Activated B cell treated with CpG ODN at 0.5 μM for 24 hours (primary cell): Measurements from ENCODE around the gene KCNJ6. TPM values are rescaled to one million over a fixed set of nuclear protein-coding genes. Genes with fewer than 3 reads are reported as not detected.
A peak's percentile ranks its signal among the peaks of the same experiment; 100 is the strongest.

Experiments
- ATAC-seq: fragments of 200-7000 bp; cut with Tn5 transposase; one replicate; pipeline ENCODE4 v1.10.0; 2021; ENCODE audit warnings: low read depth, mild to moderate bottlenecking, moderate library complexity
- CTCF ChIA-PET: fragments of 350-600 bp; sonication (Branson Sonifier 250); formaldehyde crosslinking; loops from one replicate; lab custom pipeline; 2021; ENCODE audit warnings: antibody characterized with exemption; lab: Charles Lee
- POLR2A ChIA-PET: fragments of 350-600 bp; sonication (Branson Sonifier 250); formaldehyde crosslinking; loops from one replicate; lab custom pipeline; 2021; ENCODE audit warnings: antibody characterized with exemption; lab: Charles Lee
- DNase-seq: peaks from one replicate; pipeline ENCODE4 v3.0.0; 2022
- H3K27ac Mint-ChIP-seq: one replicate; pipeline ENCODE4 v1.8.0; 2020; ENCODE audit warnings: mixed read lengths
- H3K27me3 Mint-ChIP-seq: one replicate; pipeline ENCODE4 v1.8.0; 2021; ENCODE audit warnings: mixed read lengths
- H3K36me3 Mint-ChIP-seq: one replicate; pipeline ENCODE4 v1.8.0; 2021; ENCODE audit warnings: low read depth, mixed read lengths
- H3K4me1 Mint-ChIP-seq: one replicate; pipeline ENCODE4 v1.8.0; 2021; ENCODE audit warnings: mixed read lengths
- H3K4me3 Mint-ChIP-seq: one replicate; pipeline ENCODE4 v1.8.0; 2020; ENCODE audit warnings: mild to moderate bottlenecking, mixed read lengths
- H3K9me3 Mint-ChIP-seq: one replicate; pipeline ENCODE4 v1.8.0; 2020; ENCODE audit warnings: mixed read lengths
- intact Hi-C: fragments of 100-400 bp; cut with micrococcal nuclease; formaldehyde crosslinking; loops from one replicate; pipeline ENCODE4 v1.15.1; 2024
- total RNA-seq: library from RNA; stranded (reverse); gene quantifications from 2 replicates; pipeline ENCODE4 v1.2.3, GENCODE V29; 2022
- TF ChIP-seq, protein P1 (sequence below): fragments of 200-600 bp; IDR thresholded peaks from one replicate; pipeline ENCODE4 v1.8.0; 2022; ENCODE audit warnings: antibody characterized with exemption, mild to moderate bottlenecking

Gene KCNJ6
- total RNA-seq, 1 donor from 2014 or later = not detected

DNA sequence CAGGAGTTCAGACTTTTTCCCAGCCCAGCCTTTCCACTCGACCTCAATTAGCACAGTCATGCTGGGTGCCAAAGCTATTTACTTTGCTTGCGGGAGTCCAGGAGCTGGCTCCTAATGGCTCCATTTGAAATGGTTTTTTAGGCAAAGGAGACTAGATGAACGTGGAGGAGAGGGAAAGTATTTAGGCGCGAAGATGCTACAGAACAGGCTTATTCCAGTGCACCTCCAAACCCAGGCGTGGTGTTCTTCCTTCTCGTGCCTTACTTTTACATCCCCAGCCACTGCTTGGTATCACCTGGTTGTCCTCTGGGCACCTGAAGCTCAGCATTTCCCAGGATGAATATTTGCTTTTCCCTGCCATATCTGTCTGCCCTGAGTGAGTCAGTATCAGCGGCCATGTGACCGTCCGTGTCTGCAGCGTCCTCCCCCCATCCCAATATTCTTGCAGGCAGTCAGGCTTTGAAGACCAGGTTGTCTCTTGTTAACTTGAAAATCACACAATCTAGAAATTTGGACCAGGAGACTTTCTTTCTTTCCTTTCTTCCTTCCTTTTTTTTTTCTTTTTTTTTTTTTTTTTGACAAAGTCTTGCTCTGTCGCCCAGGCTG is 351.2 kb downstream of the KCNJ6 start:
- no peak overlapping the region for H3K27ac Mint-ChIP-seq
- peaks cover 3% of the 10 kb centered on the region for H3K36me3 Mint-ChIP-seq
- peaks cover 21% of the 10 kb centered on the region for H3K4me1 Mint-ChIP-seq
- peaks cover 3% of the 10 kb centered on the region for H3K27me3 Mint-ChIP-seq
- H3K9me3 Mint-ChIP-seq = no peaks in the 10 kb centered on the region
- CTCF ChIA-PET = interaction anchor here (0.7 to 1.4 kb wide), 3 partner anchors 21 to 562 kb away, joined by 3 to 4 read pairs (median 3); no protein-coding TSS in a partner anchor
- DNase-seq = no peak
- POLR2A ChIA-PET = interaction anchor here (0.9 to 2.5 kb wide), 5 partner anchors 32 to 493 kb away, joined by 3 to 20 read pairs (median 7); partner anchors contain the start of gene VPS26C
- ATAC-seq = no peak
- TF ChIP-seq, protein P1, sequence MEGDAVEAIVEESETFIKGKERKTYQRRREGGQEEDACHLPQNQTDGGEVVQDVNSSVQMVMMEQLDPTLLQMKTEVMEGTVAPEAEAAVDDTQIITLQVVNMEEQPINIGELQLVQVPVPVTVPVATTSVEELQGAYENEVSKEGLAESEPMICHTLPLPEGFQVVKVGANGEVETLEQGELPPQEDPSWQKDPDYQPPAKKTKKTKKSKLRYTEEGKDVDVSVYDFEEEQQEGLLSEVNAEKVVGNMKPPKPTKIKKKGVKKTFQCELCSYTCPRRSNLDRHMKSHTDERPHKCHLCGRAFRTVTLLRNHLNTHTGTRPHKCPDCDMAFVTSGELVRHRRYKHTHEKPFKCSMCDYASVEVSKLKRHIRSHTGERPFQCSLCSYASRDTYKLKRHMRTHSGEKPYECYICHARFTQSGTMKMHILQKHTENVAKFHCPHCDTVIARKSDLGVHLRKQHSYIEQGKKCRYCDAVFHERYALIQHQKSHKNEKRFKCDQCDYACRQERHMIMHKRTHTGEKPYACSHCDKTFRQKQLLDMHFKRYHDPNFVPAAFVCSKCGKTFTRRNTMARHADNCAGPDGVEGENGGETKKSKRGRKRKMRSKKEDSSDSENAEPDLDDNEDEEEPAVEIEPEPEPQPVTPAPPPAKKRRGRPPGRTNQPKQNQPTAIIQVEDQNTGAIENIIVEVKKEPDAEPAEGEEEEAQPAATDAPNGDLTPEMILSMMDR = no peak
- intact Hi-C loops = loop anchor here (1.0 to 5.0 kb wide), 10 partner anchors 32 to 1880 kb away; partner anchors contain the start of genes BRWD1, DYRK1A, HLCS and LCA5L
- H3K4me3 Mint-ChIP-seq = peak overlapping the region; percentile 93

DNA sequence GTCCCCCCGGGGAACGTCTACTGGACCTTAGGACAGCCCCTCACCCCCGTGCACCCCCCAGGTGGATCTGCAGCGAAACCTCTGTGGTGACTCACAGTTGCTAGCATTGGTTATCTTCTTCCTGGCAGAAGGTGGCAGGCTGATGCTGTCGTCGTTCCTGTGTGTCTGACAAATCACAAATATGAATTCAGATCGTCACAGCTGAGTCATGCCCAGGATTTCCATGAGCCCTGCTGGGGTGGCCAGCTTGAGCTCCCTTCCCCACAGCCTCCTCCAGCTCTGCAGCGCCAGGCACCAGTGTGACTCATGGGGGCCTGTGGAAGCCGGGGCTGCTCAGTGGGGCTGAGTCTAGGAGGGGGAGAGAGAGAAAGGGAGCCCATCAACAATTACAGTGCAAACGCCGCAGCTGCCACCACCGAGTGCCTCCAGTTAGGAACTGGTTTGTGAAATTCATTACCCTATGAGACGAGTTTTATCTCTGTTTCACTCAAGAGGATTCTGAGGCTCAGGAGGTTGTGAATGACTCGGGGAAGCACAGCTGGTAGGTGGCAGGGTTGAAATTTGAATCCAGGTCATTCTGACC is 351.8 kb downstream of the KCNJ6 start:
- H3K9me3 Mint-ChIP-seq = no peaks in the 10 kb centered on the region
- H3K4me3 Mint-ChIP-seq = peak overlapping the region; percentile 93
- POLR2A ChIA-PET = interaction anchor here (0.6 to 2.5 kb wide), 21 partner anchors 10 to 1785 kb away, joined by 3 to 20 read pairs (median 4); partner anchors contain the start of genes DYRK1A, MORC3, PSMG1 and VPS26C
- H3K27me3 Mint-ChIP-seq = peaks cover 2% of the 10 kb centered on the region
- ATAC-seq (peak; percentile 75), DNase-seq (no peak)
- CTCF ChIA-PET = interaction anchor here (0.7 to 1.4 kb wide), 6 partner anchors 9 to 562 kb away, joined by 3 to 4 read pairs (median 3); no protein-coding TSS in a partner anchor
- peak overlapping the region; percentile 96 for H3K27ac Mint-ChIP-seq
- TF ChIP-seq, protein P1 = no peak
- peaks cover 21% of the 10 kb centered on the region for H3K4me1 Mint-ChIP-seq
- H3K36me3 Mint-ChIP-seq = peaks cover 3% of the 10 kb centered on the region
- intact Hi-C loops = loop anchor here (1.0 to 5.0 kb wide), 10 partner anchors 32 to 1880 kb away; partner anchors contain the start of genes BRWD1, DYRK1A, HLCS and LCA5L

DNA sequence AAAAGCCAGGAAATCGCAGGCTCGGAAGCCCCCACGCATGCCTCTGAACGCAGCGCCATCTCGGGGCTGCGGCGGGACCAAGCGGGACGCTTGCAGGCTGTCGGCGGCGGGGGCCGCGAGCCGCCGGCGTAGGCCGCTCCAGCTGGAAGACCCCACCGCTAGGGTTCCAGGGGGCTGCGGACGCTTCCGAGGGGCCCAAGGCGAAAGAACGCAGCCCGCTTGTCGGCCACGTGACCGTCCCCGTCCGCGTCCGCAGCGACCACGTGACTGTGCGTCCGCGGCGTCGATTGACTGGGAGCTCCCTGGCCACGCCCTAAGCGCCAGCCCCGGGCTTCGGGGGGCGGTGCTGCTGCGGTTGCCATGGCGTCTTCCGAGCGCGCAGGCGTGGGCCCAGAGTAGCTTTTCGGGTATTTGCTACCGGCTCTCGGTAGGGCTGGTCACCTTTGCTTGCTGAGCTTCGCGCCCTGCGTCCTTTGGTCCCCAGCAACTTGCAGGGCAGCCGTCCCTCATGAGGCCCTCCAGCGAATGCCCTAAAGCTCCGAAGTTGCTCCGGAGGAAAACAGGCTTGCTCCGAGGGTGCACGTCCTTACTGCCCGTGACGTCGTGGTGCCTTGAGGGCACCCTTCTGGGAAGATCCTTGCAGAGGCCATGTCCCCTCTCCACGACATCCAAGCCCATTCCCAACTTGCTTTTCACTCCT is 352.5 kb downstream of the KCNJ6 start:
- TF ChIP-seq, protein P1 = no peak
- ATAC-seq = peak; percentile 88
- Mint-ChIP-seq H3K27me3 (no peaks in the 10 kb centered on the region), H3K27ac (peak overlapping the region; percentile 96), H3K9me3 (no peaks in the 10 kb centered on the region), H3K36me3 (peaks cover 3% of the 10 kb centered on the region), H3K4me3 (peak overlapping the region; percentile 93), H3K4me1 (peaks cover 21% of the 10 kb centered on the region)
- ChIA-PET CTCF (interaction anchor here (0.8 to 1.4 kb wide), 5 partner anchors 10 to 563 kb away, joined by 3 to 4 read pairs (median 3); no protein-coding TSS in a partner anchor), POLR2A (interaction anchor here (0.6 to 2.5 kb wide), 22 partner anchors 10 to 1786 kb away, joined by 3 to 20 read pairs (median 4); partner anchors contain the start of genes DYRK1A, MORC3, PSMG1 and VPS26C)
- intact Hi-C loops = loop anchor here (1.0 to 5.0 kb wide), 11 partner anchors 31 to 1881 kb away; partner anchors contain the start of genes BRWD1, DYRK1A, HLCS and LCA5L
- peak; percentile 86 for DNase-seq

DNA sequence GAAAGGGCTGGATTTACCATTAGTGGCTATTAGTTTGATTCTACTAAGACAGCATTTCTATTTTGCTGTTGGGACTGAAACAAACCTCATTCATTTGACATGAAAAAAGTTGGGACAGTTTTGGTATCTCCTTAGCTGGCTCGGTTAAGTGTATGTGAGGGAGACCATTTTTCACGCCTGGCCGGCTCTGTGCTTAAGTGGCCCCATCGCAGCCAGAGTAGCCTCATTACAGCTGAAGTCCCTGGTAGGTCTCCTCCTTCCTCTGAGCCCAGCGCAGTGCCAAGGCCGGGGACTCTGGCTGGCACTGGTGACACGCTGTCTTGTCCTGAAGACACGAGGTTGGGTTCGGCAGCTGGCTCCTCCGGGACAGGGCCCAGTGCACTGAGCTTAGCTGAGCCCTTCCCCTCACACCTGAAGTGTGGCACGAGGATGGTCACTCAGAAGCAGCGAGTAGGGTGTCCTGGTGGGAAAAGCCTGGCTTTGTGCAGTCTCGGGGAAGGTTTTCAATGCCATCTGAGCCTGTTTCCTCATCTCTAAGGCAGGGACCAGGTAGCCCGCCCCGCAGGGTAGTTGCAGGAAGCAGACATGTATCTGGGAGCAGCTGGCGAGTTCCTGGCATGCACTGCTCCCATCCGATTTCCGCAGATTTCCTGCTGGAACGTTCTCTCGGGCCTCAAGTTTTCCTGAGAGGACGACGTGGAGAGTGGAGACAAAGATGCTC is 353.2 kb downstream of the KCNJ6 start:
- Mint-ChIP-seq H3K36me3 (peaks cover 3% of the 10 kb centered on the region), H3K4me3 (peak overlapping the region; percentile 93), H3K4me1 (peaks cover 21% of the 10 kb centered on the region), H3K27me3 (no peaks in the 10 kb centered on the region), H3K9me3 (no peaks in the 10 kb centered on the region), H3K27ac (peak overlapping the region; percentile 96)
- DNase-seq (peak; percentile 21), ATAC-seq (no peak)
- ChIA-PET POLR2A (interaction anchor here (0.8 to 2.5 kb wide), 18 partner anchors 12 to 1787 kb away, joined by 3 to 20 read pairs (median 4); partner anchors contain the start of genes DYRK1A, MORC3, PSMG1 and VPS26C), CTCF (interaction anchor here (0.8 to 1.4 kb wide), 2 partner anchors 51 to 85 kb away, joined by 3 read pairs; no protein-coding TSS in a partner anchor)
- intact Hi-C loops = loop anchor here (2.0 to 5.0 kb wide), 4 partner anchors 51 to 1620 kb away; partner anchors contain the start of genes HLCS and PSMG1
- TF ChIP-seq, protein P1 = no peak
